Left ventricle myocardium inferior (tissue), 1 donor: ENCODE results near the gene FAM98B. TPM values are rescaled to one million over a fixed set of nuclear protein-coding genes. Genes with fewer than 3 reads are reported as not detected.

Experiments
- DNase-seq: peaks from one replicate; pipeline ENCODE4 v3.0.0-alpha.2; 2020
- H3K27ac ChIP-seq: fragments of 200-600 bp; replicated peaks from 2 replicates; pipeline ENCODE4 v1.8.0; 2021
- H3K27me3 ChIP-seq: fragments of 200-600 bp; 2 replicates; pipeline ENCODE4 v1.8.0; 2021; ENCODE audit warnings: low read depth
- H3K36me3 ChIP-seq: fragments of 200-600 bp; 2 replicates; pipeline ENCODE4 v1.8.0; 2021
- H3K4me1 ChIP-seq: fragments of 200-600 bp; 2 replicates; pipeline ENCODE4 v1.8.0; 2021
- H3K4me3 ChIP-seq: fragments of 200-600 bp; 2 replicates; pipeline ENCODE4 v1.8.0; 2021; ENCODE audit warnings: mild to moderate bottlenecking, moderate library complexity
- H3K9me3 ChIP-seq: fragments of 200-600 bp; replicated peaks from 2 replicates; pipeline ENCODE4 v1.8.0; 2021
- intact Hi-C: fragments of 100-400 bp; cut with micrococcal nuclease; formaldehyde crosslinking; loops from one replicate; pipeline ENCODE4 v1.11.0; 2022
- total RNA-seq: library from RNA; stranded (reverse); fragmentation: NEBNext Ultra II Directional; extraction: Animal tissue kit (Norgen Biotek cat#: 25700); gene quantifications from one replicate; pipeline ENCODE4 v1.2.1, GENCODE V29; 2021
- TF ChIP-seq, protein P1 (sequence below): fragments of 200-600 bp; IDR thresholded peaks from 2 replicates; pipeline ENCODE4 v1.8.0; 2021; ENCODE audit warnings: antibody characterized with exemption, mild to moderate bottlenecking, borderline replicate concordance
- donor health status: DM: no; HTN: yes; CAD: no; lungs with severe emphysema.

FAM98B gene
- total RNA-seq, 1 donor from 2014 or later: 28.7 TPM

DNA sequence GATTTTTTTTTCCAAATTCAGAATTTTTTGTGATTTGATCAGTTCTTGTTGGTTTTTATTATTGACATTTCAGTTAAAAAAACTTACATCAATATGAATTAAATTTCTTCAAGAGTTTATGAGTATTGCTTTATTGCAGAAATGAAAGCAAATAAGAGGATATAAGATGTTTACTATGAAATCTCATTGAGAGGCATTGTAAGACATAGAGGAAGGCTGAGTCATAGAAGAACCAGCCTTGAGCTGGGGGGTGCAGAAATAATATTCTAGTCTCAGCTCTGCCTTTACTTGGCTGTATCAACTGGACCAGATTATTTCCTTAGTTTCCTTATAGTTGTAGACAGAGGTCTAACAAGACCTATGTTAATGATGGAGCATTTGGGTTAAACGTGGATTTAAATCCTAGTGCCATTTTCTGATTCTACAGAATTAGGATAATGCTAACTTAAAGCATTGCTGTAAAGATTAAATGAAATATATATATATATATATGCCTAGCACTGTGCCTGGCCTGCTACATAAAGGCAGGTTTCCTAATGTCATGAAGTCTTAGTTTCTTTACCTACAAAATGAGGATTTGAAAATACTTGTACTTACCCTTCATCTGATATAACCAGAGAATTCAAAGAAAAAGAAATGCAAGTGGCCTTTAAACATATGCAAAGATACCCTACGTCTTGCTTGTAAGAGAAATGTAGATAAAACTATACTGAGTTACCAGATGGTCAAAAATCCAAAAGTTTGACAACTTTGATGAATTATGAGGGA is 7.3 kb downstream of the FAM98B start:
- TF ChIP-seq, protein P1, sequence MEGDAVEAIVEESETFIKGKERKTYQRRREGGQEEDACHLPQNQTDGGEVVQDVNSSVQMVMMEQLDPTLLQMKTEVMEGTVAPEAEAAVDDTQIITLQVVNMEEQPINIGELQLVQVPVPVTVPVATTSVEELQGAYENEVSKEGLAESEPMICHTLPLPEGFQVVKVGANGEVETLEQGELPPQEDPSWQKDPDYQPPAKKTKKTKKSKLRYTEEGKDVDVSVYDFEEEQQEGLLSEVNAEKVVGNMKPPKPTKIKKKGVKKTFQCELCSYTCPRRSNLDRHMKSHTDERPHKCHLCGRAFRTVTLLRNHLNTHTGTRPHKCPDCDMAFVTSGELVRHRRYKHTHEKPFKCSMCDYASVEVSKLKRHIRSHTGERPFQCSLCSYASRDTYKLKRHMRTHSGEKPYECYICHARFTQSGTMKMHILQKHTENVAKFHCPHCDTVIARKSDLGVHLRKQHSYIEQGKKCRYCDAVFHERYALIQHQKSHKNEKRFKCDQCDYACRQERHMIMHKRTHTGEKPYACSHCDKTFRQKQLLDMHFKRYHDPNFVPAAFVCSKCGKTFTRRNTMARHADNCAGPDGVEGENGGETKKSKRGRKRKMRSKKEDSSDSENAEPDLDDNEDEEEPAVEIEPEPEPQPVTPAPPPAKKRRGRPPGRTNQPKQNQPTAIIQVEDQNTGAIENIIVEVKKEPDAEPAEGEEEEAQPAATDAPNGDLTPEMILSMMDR: no peak
- H3K36me3 ChIP-seq: no peaks in the 10 kb centered on the region
- intact Hi-C loops: no loop called here
- H3K27me3 ChIP-seq: no peaks in the 10 kb centered on the region
- DNase-seq: no peak
- H3K27ac ChIP-seq: no peak overlapping the region
- H3K9me3 ChIP-seq: no peaks in the 10 kb centered on the region
- peaks cover 15% of the 10 kb centered on the region for H3K4me1 ChIP-seq
- no peak overlapping the region for H3K4me3 ChIP-seq

DNA sequence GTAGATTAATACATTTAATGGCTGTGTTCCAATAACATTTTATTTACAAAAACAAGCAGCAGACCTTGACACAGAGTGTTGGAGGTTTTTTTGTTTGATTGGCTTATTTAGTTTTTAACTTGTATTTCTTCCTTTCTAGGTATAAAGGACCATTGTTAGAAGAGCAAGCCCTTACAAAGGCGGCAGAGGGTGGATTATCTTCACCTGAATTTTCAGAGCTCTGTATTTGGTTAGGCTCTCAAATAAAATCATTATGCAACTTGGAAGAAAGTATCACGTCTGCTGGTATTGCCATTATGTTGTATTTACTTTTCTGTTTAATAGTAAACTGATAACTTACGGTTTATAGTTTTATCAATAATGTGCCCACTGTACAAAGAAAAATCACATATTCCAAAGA is 10.0 kb downstream of the FAM98B start:
- Histone ChIP-seq H3K27ac (no peak overlapping the region), H3K27me3 (no peaks in the 10 kb centered on the region), H3K4me1 (peaks cover 9% of the 10 kb centered on the region), H3K4me3 (no peak overlapping the region), H3K9me3 (no peaks in the 10 kb centered on the region), H3K36me3 (no peaks in the 10 kb centered on the region)
- no peak for DNase-seq
- intact Hi-C loops: no loop called here
- TF ChIP-seq, protein P1: no peak

GRCh38 chr15:38464675-38465074 is 10.7 kb downstream of the FAM98B start:
- Histone ChIP-seq H3K9me3 (no peaks in the 10 kb centered on the region), H3K27me3 (no peaks in the 10 kb centered on the region), H3K27ac (no peak overlapping the region), H3K4me1 (peaks cover 9% of the 10 kb centered on the region), H3K36me3 (no peaks in the 10 kb centered on the region), H3K4me3 (no peak overlapping the region)
- TF ChIP-seq, protein P1: no peak
- intact Hi-C loops: no loop called here
- no peak for DNase-seq

- no peak overlapping the region for H3K27ac ChIP-seq
- no peak overlapping the region for H3K4me3 ChIP-seq
- H3K27me3 ChIP-seq: no peaks in the 10 kb centered on the region
- H3K9me3 ChIP-seq: no peaks in the 10 kb centered on the region
- no peak for DNase-seq
- H3K4me1 ChIP-seq: no peaks in the 10 kb centered on the region
- TF ChIP-seq, protein P1: no peak
- intact Hi-C loops: no loop called here
- H3K36me3 ChIP-seq: peaks cover 38% of the 10 kb centered on the region
These were observed 16.9 kb downstream of the FAM98B start for GRCh38 chr15:38470816-38471215.

- Histone ChIP-seq H3K4me3 (no peak overlapping the region), H3K36me3 (peaks cover 46% of the 10 kb centered on the region), H3K27ac (no peak overlapping the region), H3K9me3 (no peaks in the 10 kb centered on the region), H3K4me1 (no peaks in the 10 kb centered on the region), H3K27me3 (no peaks in the 10 kb centered on the region)
- intact Hi-C loops: no loop called here
- TF ChIP-seq, protein P1: no peak
- DNase-seq: no peak
These were observed 18.0 kb downstream of the FAM98B start for GRCh38 chr15:38471974-38472373.
